ENCODE measurements around the gene LSG1. TPM values are rescaled to one million over a fixed set of nuclear protein-coding genes. Genes with fewer than 3 reads are reported as not detected.
"Not testable (repeated sequence)": the region's sequence is repeated elsewhere in the genome, so short reads cannot be mapped to it uniquely, and the experiment has no call there.

The LSG1 gene
- total RNA-seq, 1 experiment from 2014 or later: 41.6 TPM

GRCh38 chr3:194658477-194659242 lies 13.3 kb downstream of the LSG1 start:
- DNase-seq (ENCODE audit: low read depth): no peak

- DNase-seq (ENCODE audit: low read depth): no peak
Observed at GRCh38 chr3:194657439-194657838, 14.6 kb downstream of the LSG1 start.

- DNase-seq (ENCODE audit: low read depth): no peak
Observed at GRCh38 chr3:194654443-194654842, 17.5 kb downstream of the LSG1 start.

GRCh38 chr3:194647747-194648146 lies 24.2 kb downstream of the LSG1 start:
- DNase-seq (ENCODE audit: low read depth): no peak

- no peak for DNase-seq (ENCODE audit: low read depth)
Observed at GRCh38 chr3:194642769-194643168, 29.2 kb downstream of the LSG1 start.

GRCh38 chr3:194640829-194641228 lies 31.2 kb downstream of the LSG1 start:
- DNase-seq (ENCODE audit: low read depth): peak; percentile 63

- no peak for DNase-seq (ENCODE audit: low read depth)
Observed at GRCh38 chr3:194638991-194639605, 32.9 kb downstream of the LSG1 start.

- DNase-seq (ENCODE audit: low read depth): no peak
Observed at GRCh38 chr3:194637541-194638400, 34.2 kb downstream of the LSG1 start.

- no peak for DNase-seq (ENCODE audit: low read depth)
Observed at GRCh38 chr3:194637066-194637465, 34.9 kb downstream of the LSG1 start.

- peak; percentile 86 for DNase-seq (ENCODE audit: low read depth)
Observed at GRCh38 chr3:194633349-194634004, 38.5 kb downstream of the LSG1 start, which contains the start of gene TMEM44. Gene TMEM44, minus strand, starts transcription at chr3:194633419. Its CDS starts 204 bp downstream, at chr3:194633215.

GRCh38 chr3:194632809-194633348 lies 39.1 kb downstream of the LSG1 start:
- peak; percentile 53 for DNase-seq (ENCODE audit: low read depth)

GRCh38 chr3:194632226-194632808 lies 39.7 kb downstream of the LSG1 start:
- no peak for DNase-seq (ENCODE audit: low read depth)

- DNase-seq (ENCODE audit: low read depth): no peak
Observed at GRCh38 chr3:194631696-194632095, 40.3 kb downstream of the LSG1 start.

GRCh38 chr3:194630681-194631080 lies 41.3 kb downstream of the LSG1 start:
- not testable (repeated sequence) for DNase-seq (ENCODE audit: low read depth)

GRCh38 chr3:194624956-194625355 lies 47.0 kb downstream of the LSG1 start:
- DNase-seq (ENCODE audit: low read depth): no peak

- no peak for DNase-seq (ENCODE audit: low read depth)
Observed at GRCh38 chr3:194623449-194624290, 48.3 kb downstream of the LSG1 start.

- no peak for DNase-seq (ENCODE audit: low read depth)
Observed at GRCh38 chr3:194622621-194623340, 49.2 kb downstream of the LSG1 start.

- DNase-seq (ENCODE audit: low read depth): no peak
Observed at GRCh38 chr3:194621947-194622346, 50.0 kb downstream of the LSG1 start.

- no peak for DNase-seq (ENCODE audit: low read depth)
Observed at GRCh38 chr3:194620196-194620595, 51.8 kb downstream of the LSG1 start.

All from LHCN-M2 (cell line).